ENCODE measurements around the gene ATAD3B. TPM values are rescaled to one million over a fixed set of nuclear protein-coding genes. Genes with fewer than 3 reads are reported as not detected.
A peak's percentile ranks its signal among the peaks of the same experiment; 100 is the strongest.

Gene ATAD3B
- total and polyA plus RNA-seq, 4 donors, result 6.4 to 14.3 (median 10.3) TPM

DNA sequence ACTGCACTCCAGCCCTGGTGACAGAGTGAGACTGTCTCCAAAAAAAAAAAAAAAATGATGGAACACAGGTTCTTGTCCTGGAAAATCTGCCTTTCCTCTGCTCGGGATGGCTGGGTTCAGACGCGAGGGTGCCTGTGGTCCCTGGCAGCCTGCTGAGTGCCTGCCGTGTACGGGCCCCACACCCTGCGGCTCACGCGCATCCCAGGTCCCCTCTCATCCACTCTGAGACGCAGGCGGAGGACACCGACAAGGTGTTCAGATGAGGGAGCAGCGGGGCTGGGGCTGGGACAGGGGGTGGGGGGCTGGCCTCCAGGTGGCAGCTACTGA lies 46.2 kb upstream of the ATAD3B start:
- peak; percentile 31 for DNase-seq (ENCODE audit: low spot score)

DNA sequence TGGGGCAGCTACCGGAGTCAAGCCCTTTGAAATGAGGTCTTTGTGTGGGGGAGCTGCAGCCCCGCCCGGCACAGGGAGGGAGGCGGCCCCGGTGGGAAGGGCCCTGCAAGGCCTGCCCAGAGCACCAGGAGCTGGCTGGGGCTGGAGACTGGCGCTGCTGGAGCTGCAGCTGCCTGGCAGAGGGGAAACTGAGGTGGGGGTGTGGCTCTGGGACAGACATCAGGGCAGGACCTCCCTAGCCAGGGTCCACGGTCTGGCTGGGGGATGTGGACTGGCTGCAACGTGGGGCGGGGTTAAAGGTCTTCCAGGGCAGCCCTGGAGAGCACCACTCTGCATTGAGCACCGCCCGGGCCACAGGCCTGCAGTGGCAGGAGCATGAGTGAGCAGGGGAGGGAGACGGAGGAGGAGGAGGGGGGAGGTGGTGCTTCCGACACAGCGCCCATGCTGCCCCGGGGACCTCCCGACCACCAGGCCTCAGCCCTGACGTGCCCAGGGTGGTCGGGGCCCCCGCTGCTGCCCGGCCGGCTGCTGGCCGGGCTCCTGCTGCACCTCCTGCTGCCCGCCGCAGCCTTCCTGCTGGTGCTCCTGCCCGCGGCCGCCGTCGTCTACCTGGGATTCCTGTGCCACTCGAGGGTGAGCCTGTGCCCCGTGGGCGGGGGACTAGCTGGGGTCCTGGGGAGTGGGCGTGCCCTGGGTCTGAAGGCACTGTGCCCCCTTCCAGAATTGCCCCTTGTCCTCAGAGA lies 45.6 kb upstream of the ATAD3B start:
- Histone ChIP-seq H3K9me3 (ENCODE audit: control insufficient read depth in 4 of 4, low read length in 3 of 4) (no peaks in the 10 kb centered on the region), H3K27me3 (ENCODE audit: control insufficient read depth in 4 of 4, insufficient read depth in 4 of 4, low read length in 3 of 4) (no peaks in the 10 kb centered on the region), H3K27ac (ENCODE audit: low read depth in 1 of 2, low read length in 2 of 2) (no peak overlapping the region), H3K9ac (ENCODE audit: low read depth in 1 of 2, low read length in 2 of 2) (no peak overlapping the region), H3K4me1 (ENCODE audit: control insufficient read depth in 4 of 4, insufficient read depth in 4 of 4, low read length in 3 of 4) (peaks cover 8 to 16% (median 13%) of the 10 kb centered on the region in 4 donors), H3K4me3 (ENCODE audit: low read depth in 1 of 3, low read length in 3 of 3) (no peak overlapping the region), H3K36me3 (ENCODE audit: control insufficient read depth in 4 of 4, insufficient read depth in 3 of 4, low read depth in 1 of 4, low read length in 3 of 4) (no peaks in the 10 kb centered on the region)
- DNase-seq (ENCODE audit: low spot score), result no peak
- no peak for TF ChIP-seq SP1 (IDR thresholded peaks at IDR 0.05)
- TF ChIP-seq, protein P1, sequence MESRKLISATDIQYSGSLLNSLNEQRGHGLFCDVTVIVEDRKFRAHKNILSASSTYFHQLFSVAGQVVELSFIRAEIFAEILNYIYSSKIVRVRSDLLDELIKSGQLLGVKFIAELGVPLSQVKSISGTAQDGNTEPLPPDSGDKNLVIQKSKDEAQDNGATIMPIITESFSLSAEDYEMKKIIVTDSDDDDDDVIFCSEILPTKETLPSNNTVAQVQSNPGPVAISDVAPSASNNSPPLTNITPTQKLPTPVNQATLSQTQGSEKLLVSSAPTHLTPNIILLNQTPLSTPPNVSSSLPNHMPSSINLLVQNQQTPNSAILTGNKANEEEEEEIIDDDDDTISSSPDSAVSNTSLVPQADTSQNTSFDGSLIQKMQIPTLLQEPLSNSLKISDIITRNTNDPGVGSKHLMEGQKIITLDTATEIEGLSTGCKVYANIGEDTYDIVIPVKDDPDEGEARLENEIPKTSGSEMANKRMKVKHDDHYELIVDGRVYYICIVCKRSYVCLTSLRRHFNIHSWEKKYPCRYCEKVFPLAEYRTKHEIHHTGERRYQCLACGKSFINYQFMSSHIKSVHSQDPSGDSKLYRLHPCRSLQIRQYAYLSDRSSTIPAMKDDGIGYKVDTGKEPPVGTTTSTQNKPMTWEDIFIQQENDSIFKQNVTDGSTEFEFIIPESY (IDR thresholded peaks at IDR 0.05), result no peak
- TF ChIP-seq, protein P2, sequence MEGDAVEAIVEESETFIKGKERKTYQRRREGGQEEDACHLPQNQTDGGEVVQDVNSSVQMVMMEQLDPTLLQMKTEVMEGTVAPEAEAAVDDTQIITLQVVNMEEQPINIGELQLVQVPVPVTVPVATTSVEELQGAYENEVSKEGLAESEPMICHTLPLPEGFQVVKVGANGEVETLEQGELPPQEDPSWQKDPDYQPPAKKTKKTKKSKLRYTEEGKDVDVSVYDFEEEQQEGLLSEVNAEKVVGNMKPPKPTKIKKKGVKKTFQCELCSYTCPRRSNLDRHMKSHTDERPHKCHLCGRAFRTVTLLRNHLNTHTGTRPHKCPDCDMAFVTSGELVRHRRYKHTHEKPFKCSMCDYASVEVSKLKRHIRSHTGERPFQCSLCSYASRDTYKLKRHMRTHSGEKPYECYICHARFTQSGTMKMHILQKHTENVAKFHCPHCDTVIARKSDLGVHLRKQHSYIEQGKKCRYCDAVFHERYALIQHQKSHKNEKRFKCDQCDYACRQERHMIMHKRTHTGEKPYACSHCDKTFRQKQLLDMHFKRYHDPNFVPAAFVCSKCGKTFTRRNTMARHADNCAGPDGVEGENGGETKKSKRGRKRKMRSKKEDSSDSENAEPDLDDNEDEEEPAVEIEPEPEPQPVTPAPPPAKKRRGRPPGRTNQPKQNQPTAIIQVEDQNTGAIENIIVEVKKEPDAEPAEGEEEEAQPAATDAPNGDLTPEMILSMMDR (IDR thresholded peaks at IDR 0.05; ENCODE audit: low read depth, low read length, missing input control), result no peak
- no peak for TF ChIP-seq FOXA2 (IDR thresholded peaks at IDR 0.05)
- TF ChIP-seq RXRA (IDR thresholded peaks at IDR 0.05), result no peak
- no peak for TF ChIP-seq FOXA1 (IDR thresholded peaks at IDR 0.05)
- 57% methylated on average over 33 of the region's 33 CpGs for WGBS

More for the DNA sequence above, 46.2 kb upstream of the ATAD3B start:
- H3K27me3 ChIP-seq (ENCODE audit: control insufficient read depth in 4 of 4, insufficient read depth in 4 of 4, low read length in 3 of 4), result no peaks in the 10 kb centered on the region
- H3K9me3 ChIP-seq (ENCODE audit: control insufficient read depth in 4 of 4, low read length in 3 of 4), result no peaks in the 10 kb centered on the region
- WGBS, result 89% methylated on average over 12 of the region's 12 CpGs
- H3K4me3 ChIP-seq (ENCODE audit: low read depth in 1 of 3, low read length in 3 of 3), result no peak overlapping the region
- H3K27ac ChIP-seq (ENCODE audit: low read depth in 1 of 2, low read length in 2 of 2), result no peak overlapping the region
- no peak for TF ChIP-seq HNF4G (IDR thresholded peaks at IDR 0.05)
- TF ChIP-seq FOXA2 (IDR thresholded peaks at IDR 0.05), result no peak
- no peak overlapping the region for H3K9ac ChIP-seq (ENCODE audit: low read depth in 1 of 2, low read length in 2 of 2)
- no peaks in the 10 kb centered on the region for H3K36me3 ChIP-seq (ENCODE audit: control insufficient read depth in 4 of 4, insufficient read depth in 3 of 4, low read depth in 1 of 4, low read length in 3 of 4)
- H3K4me1 ChIP-seq (ENCODE audit: control insufficient read depth in 4 of 4, insufficient read depth in 4 of 4, low read length in 3 of 4), result peaks cover 3 to 12% (median 10%) of the 10 kb centered on the region in 4 donors

DNA sequence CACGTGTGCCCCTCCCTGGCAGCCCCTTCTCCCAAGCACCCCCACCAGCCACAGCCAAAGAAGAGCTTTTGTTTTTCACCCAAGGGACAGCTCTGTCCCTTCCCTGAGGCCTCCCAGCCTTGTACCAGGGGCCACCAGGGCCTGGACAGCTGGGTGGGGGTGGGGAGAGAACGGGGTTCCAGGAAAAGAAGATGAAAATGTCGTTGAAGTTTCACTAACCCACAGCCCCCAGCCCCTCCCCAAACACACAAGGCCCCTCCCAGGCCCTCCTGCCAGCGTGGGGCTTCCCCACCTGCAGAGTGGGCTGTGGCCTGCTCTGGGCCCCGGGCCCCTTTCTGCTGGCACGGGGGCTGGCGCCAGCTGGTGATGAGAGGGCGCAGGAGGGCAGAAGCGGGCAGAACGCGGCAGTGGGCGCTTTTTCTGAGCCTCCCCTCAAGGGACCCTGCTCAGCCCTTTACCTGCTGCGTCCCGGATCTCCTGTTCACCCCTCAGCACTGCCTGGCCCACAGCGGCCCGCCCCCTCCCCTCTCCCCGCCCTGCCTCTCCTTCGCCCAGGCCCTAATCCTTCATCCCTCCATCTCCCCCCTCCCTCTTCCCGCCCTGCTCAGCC lies 45.0 kb upstream of the ATAD3B start:
- no peaks in the 10 kb centered on the region for H3K27me3 ChIP-seq (ENCODE audit: control insufficient read depth in 4 of 4, insufficient read depth in 4 of 4, low read length in 3 of 4)
- DNase-seq (ENCODE audit: low spot score), result no peak
- TF ChIP-seq, protein P3, sequence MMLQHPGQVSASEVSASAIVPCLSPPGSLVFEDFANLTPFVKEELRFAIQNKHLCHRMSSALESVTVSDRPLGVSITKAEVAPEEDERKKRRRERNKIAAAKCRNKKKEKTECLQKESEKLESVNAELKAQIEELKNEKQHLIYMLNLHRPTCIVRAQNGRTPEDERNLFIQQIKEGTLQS (IDR thresholded peaks at IDR 0.05), result no peak
- TF ChIP-seq FOXA1 (IDR thresholded peaks at IDR 0.05), result no peak
- TF ChIP-seq TAF1 (conservative IDR thresholded peaks at IDR 0.05), result no peak
- TF ChIP-seq, protein P4, sequence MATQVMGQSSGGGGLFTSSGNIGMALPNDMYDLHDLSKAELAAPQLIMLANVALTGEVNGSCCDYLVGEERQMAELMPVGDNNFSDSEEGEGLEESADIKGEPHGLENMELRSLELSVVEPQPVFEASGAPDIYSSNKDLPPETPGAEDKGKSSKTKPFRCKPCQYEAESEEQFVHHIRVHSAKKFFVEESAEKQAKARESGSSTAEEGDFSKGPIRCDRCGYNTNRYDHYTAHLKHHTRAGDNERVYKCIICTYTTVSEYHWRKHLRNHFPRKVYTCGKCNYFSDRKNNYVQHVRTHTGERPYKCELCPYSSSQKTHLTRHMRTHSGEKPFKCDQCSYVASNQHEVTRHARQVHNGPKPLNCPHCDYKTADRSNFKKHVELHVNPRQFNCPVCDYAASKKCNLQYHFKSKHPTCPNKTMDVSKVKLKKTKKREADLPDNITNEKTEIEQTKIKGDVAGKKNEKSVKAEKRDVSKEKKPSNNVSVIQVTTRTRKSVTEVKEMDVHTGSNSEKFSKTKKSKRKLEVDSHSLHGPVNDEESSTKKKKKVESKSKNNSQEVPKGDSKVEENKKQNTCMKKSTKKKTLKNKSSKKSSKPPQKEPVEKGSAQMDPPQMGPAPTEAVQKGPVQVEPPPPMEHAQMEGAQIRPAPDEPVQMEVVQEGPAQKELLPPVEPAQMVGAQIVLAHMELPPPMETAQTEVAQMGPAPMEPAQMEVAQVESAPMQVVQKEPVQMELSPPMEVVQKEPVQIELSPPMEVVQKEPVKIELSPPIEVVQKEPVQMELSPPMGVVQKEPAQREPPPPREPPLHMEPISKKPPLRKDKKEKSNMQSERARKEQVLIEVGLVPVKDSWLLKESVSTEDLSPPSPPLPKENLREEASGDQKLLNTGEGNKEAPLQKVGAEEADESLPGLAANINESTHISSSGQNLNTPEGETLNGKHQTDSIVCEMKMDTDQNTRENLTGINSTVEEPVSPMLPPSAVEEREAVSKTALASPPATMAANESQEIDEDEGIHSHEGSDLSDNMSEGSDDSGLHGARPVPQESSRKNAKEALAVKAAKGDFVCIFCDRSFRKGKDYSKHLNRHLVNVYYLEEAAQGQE (IDR thresholded peaks at IDR 0.05), result no peak
- TF ChIP-seq GABPA (IDR thresholded peaks at IDR 0.05 in 1 of 2, conservative IDR thresholded peaks at IDR 0.05 in 1 of 2), result no peak
- no peak for TF ChIP-seq RAD21 (IDR thresholded peaks at IDR 0.05)
- TF ChIP-seq, protein P1 (IDR thresholded peaks at IDR 0.05), result no peak
- TF ChIP-seq, protein P2 (IDR thresholded peaks at IDR 0.05; ENCODE audit: low read depth, low read length, missing input control), result no peak
- TF ChIP-seq EGR1 (IDR thresholded peaks at IDR 0.05; ENCODE audit: low read depth in 2 of 2), result no peak

More for the DNA sequence above, 45.0 kb upstream of the ATAD3B start:
- no peak overlapping the region for H3K27ac ChIP-seq (ENCODE audit: low read depth in 1 of 2, low read length in 2 of 2)
- no peaks in the 10 kb centered on the region for H3K9me3 ChIP-seq (ENCODE audit: control insufficient read depth in 4 of 4, low read length in 3 of 4)
- H3K4me1 ChIP-seq (ENCODE audit: control insufficient read depth in 4 of 4, insufficient read depth in 4 of 4, low read length in 3 of 4), result peaks cover 11 to 23% (median 16%) of the 10 kb centered on the region in 4 donors
- 58% methylated on average over 19 of the region's 19 CpGs for WGBS
- H3K9ac ChIP-seq (ENCODE audit: low read depth in 1 of 2, low read length in 2 of 2), result no peak overlapping the region
- no peak overlapping the region for H3K4me3 ChIP-seq (ENCODE audit: low read depth in 1 of 3, low read length in 3 of 3)
- no peaks in the 10 kb centered on the region for H3K36me3 ChIP-seq (ENCODE audit: control insufficient read depth in 4 of 4, insufficient read depth in 3 of 4, low read depth in 1 of 4, low read length in 3 of 4)

Data from liver (tissue), 9 donors.